Fibroblast of villous mesenchyme (primary cell): Measurements from ENCODE around the gene CLCN1. TPM values are rescaled to one million over a fixed set of nuclear protein-coding genes. Genes with fewer than 3 reads are reported as not detected.

Experiments used
- DNase-seq: peaks from one replicate; pipeline ENCODE4 v3.0.0-alpha.2; 2010; ENCODE audit warnings: low read depth
- H3K4me3 ChIP-seq: 2 replicates; pipeline ENCODE4 v1.5.1; 2011; ENCODE audit warnings: low read depth, mild to moderate bottlenecking, low read length
- CTCF ChIP-seq: IDR thresholded peaks from 2 replicates; pipeline ENCODE4 v1.5.1; 2012; ENCODE audit warnings: low read depth, mild to moderate bottlenecking, low read length; ENCODE audit not compliant: insufficient read depth
- total RNA-seq: library from RNA; depleted of rRNA; stranded (reverse); fragments of >200 nt; gene quantifications from 2 replicates; pipeline ENCODE4 v1.2.3, GENCODE V29; 2012

Gene CLCN1
- total RNA-seq, 1 donor, result under 0.01 TPM

GRCh38 chr7:143360788-143361551 is 45.1 kb downstream of the CLCN1 start:
- H3K4me3 ChIP-seq, result no peak overlapping the region
- DNase-seq, result no peak
- no peak for TF ChIP-seq CTCF

- TF ChIP-seq CTCF, result no peak
- peak overlapping the region; percentile 57 for H3K4me3 ChIP-seq
- no peak for DNase-seq
These were observed 45.7 kb downstream of the CLCN1 start for GRCh38 chr7:143361552-143362130.

- DNase-seq, result no peak
- no peak for TF ChIP-seq CTCF
- H3K4me3 ChIP-seq, result peak within 1 kb of the TSS; percentile 57
These were observed 46.5 kb downstream of the CLCN1 start, which contains the start of gene FAM131B for GRCh38 chr7:143362131-143363015. Gene FAM131B, minus strand, starts transcription at chr7:143362713. Its CDS starts 110 bp downstream, at chr7:143362603.

- no peak for DNase-seq
- no peak for TF ChIP-seq CTCF
- H3K4me3 ChIP-seq, result peak overlapping the region; percentile 35
These were observed 47.4 kb downstream of the CLCN1 start for GRCh38 chr7:143363016-143363937.

- H3K4me3 ChIP-seq, result no peak overlapping the region
- peak; percentile 62 for DNase-seq
- TF ChIP-seq CTCF, result no peak
These were observed 52.1 kb downstream of the CLCN1 start for GRCh38 chr7:143367972-143368371.

- H3K4me3 ChIP-seq, result no peak overlapping the region
- TF ChIP-seq CTCF, result no peak
- no peak for DNase-seq
These were observed 52.5 kb downstream of the CLCN1 start for GRCh38 chr7:143368387-143368786.
